Keratinocyte (primary cell): ENCODE data around the gene ADARB2.

Experiments
- CTCF ChIP-seq, 3 experiments: IDR thresholded peaks in 1 of 3; conservative IDR thresholded peaks in 1 of 3; optimal IDR thresholded peaks in 1 of 3; 2 replicates in 2 of 3; 3 replicates in 1 of 3; pipeline versions ENCODE3 to v1.5.1; 2011; ENCODE audit warnings: low read length in 3 of 3, mild to moderate bottlenecking in 3 of 3, moderate library complexity in 2 of 3, control low read depth in 1 of 3, inconsistent platforms in 1 of 3; ENCODE audit not compliant: insufficient read depth in 2 of 3; ENCODE audit errors: extremely low read depth in 1 of 3
- EZH2 ChIP-seq: IDR thresholded peaks from one replicate; pipeline ENCODE4 v1.6.1; 2012; ENCODE audit warnings: inconsistent platforms, mild to moderate bottlenecking, low read length, moderate library complexity

DNA sequence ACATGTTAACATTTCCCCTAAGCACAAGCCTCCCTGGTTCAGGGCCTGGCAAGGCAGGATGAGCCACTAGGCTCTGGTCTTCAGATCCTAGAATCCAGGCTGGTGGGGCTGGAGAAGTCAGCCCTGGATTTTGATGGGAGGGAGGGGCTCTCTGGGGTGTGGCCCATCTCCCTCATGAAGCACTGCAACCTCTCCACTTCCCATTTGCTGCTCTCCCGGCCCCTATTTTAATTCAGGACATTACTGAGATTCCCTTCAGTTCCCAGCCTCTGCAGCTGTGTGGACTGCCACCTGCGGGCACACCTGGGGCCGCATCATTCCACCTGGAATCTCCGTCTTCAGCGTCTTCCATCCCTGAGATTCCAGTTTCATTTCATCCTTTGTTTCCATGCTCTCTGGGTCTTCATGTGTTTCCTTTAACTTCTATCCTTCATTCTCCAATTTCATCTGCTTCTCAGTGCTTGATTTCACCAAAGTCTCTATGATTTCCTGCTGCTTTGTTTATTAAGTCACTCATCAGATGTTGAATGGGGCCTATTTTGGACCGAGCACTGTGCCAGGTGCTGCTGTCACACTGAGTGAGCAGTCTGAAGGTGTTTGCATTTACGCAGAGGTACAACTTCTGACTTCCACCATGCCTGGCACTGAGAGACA, 427.6 kb downstream of the ADARB2 start:
- TF ChIP-seq CTCF (optimal IDR thresholded peaks at IDR 0.05 in 1 of 3, IDR thresholded peaks at IDR 0.05 in 1 of 3, conservative IDR thresholded peaks at IDR 0.05 in 1 of 3; ENCODE audit: extremely low read depth in 1 of 3, insufficient read depth in 2 of 3, low read length in 3 of 3) (no peak), EZH2 (no peak)
